Stromal cell of bone marrow (primary cell): ENCODE measurements around the gene LEMD2.

Source experiments
- DNase-seq: peaks from one replicate; pipeline ENCODE4 v3.0.0-alpha.2; 2012; ENCODE audit warnings: low read depth

The LEMD2 gene

GRCh38 chr6:33819021-33819420, 30.1 kb upstream of the LEMD2 start:
- DNase-seq = no peak

GRCh38 chr6:33818293-33818692, 29.4 kb upstream of the LEMD2 start:
- no peak for DNase-seq

DNA sequence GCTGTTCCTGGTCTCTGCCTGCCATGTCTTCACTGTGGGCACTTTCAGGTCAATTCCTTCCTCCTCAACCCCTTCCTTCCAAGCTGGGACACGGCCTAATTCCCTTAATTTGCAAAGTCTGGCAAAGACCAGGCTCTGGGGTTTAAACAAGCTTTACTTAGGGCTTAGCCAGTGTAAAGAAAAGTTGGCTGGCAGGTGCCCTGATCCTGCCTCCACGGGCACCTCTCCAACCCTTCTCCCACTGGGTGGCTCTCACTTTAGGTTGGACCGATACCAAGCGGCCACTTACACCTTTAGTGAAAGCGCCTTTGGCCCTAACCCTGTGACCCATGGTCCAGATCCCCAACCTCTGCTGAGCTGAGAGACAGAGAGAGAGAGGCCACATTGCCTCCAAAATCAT, 28.6 kb upstream of the LEMD2 start:
- no peak for DNase-seq

GRCh38 chr6:33816911-33817310, 28.0 kb upstream of the LEMD2 start:
- DNase-seq = no peak

- no peak for DNase-seq
Measured at GRCh38 chr6:33815854-33816253, 26.9 kb upstream of the LEMD2 start.

GRCh38 chr6:33813990-33814985, 25.4 kb upstream of the LEMD2 start:
- no peak for DNase-seq

DNA sequence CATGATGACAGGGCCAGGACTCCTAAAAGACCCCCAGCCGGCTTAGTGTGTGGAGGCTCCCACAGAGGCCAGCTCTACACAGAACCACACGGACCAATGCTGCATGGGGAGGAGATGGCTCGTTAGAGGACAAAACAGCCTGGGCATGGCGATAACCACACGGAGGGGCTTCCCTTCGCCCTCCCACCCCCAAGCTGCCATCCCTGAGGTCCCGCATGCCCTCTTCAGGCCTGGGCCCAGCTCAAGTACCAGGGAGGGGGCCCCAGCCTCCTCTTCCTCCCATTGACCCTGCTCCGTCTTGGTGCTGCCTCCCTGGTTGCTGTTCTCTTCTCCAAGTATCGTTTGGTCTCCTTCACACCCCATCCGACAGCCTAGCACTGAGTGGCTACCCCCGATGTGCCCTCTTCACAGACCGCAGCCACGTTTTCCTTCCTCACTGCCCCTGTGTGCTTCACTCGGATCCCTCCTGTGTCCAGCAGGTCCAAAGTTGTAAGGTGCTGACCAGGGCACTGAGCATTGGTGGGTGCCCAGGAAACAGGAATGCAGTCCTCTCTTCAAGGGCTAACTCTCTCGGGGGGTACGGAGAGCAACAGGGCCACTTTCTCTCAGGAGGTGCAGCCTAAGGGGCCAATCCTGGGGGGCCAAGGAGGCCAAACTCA, 24.4 kb upstream of the LEMD2 start:
- no peak for DNase-seq

GRCh38 chr6:33812669-33813068, 23.7 kb upstream of the LEMD2 start:
- DNase-seq = peak; percentile 8

GRCh38 chr6:33809594-33809993, 20.7 kb upstream of the LEMD2 start:
- DNase-seq = no peak

DNA sequence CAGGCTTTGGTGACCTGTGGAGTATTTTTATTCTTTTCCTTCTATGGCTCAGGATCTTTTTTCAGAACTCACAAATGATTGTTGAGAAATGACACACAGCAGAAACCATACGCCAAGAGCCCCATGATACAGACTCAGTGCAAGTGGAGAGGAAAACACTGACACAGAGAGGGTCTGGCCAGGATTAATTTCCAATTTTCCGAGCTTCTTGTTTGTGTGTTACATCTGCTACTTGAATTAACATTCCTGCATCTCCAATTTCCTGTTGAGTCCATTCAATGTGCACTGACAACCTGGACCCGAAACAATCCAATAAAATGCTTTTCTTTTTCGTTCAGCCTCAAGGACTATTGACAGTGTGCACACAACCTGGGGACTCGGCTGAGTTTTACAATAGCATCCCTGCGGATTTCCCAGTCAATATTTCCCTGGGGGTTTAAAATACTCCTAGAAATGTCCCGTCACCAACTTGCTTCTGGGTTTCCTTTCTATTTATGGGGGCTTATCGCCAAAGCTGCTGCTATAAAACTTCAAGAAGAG, 19.8 kb upstream of the LEMD2 start:
- DNase-seq = no peak

DNA sequence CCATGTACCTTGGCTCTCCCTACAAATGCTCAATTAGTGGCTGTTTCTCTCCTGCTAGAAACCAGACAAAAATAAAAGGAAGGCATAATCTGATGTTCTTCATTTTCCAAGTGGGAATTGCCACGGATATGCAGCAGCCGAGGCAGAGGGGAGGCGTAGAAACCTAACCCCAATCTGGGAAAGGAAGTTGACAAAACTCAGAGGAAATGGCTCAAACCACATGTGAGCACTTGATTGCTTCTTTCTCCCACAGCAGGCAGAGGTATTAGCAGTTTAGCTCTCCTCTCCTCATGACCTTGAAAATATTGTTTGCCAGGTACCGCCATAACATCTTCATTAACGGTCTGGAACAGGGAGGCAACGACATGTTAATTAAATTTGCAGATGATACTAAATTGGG, 18.7 kb upstream of the LEMD2 start:
- no peak for DNase-seq

- no peak for DNase-seq
Measured at GRCh38 chr6:33806841-33807240, 17.9 kb upstream of the LEMD2 start.

DNA sequence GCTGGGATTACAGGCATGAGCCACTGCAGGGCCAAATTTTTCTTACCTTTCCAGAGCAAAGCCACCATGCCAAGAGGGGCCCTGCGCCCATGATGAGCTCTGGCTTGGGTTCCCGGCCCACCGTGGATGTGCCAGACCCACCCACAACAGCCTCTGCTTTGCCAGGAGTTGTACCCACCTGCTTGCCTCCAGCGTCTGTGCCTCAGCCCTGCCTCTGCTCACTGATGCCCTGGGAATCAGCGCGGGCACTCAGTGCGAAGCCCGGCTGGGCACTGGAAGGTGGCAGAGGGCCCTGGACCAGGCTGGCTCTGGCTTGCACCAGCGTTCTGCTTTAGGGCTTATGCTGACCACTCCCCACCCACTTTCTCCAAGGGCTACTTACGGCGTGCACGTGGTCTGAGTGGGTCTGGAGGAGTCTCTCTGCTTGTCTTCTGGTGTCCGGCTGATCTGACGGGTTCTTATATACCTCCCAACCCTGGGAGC, 14.7 kb upstream of the LEMD2 start, which contains the start of gene MLN:
MLN (minus strand) TSS at position 433 of the 483 bp plus-strand sequence. CDS start 2,840 bp downstream, outside the sequence.
- no peak for DNase-seq

GRCh38 chr6:33802186-33802958, 13.4 kb upstream of the LEMD2 start:
- no peak for DNase-seq

GRCh38 chr6:33801611-33802010, 12.7 kb upstream of the LEMD2 start:
- no peak for DNase-seq

GRCh38 chr6:33800248-33800969, 11.5 kb upstream of the LEMD2 start:
- DNase-seq = no peak

DNA sequence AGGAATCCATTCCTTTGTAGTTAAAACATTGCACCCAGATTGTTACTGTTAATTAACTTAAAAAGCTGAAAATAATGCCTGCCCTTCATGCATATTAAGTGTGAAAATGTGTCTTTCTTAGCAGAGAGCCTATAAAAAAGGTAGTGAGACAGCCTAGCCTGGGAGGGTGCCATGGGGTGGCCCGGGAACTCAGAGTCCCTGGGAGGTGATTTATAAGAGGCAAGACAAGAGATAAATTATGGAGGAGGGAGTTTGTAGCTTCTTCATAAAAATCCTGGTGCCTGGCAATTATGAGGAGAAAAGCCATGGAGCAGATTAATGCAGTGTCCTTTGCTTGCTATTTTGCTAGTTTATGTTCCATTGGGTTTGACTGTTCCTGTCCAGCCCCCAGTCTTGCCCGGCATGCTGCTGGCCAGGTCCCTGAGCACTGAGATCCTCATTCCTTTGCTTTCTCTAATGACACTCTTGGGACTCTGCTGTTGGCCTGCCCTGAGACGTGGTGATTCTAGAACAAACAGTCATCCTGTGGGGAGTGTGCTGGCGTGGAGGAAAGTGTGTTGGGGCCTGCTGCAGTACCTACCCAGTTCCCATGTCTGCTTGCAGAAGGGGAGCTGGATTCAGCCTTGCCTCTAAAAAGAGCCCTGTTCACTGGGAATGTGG, 10.7 kb upstream of the LEMD2 start:
- no peak for DNase-seq

- no peak for DNase-seq
Measured at GRCh38 chr6:33798343-33798848, 9.5 kb upstream of the LEMD2 start.

DNA sequence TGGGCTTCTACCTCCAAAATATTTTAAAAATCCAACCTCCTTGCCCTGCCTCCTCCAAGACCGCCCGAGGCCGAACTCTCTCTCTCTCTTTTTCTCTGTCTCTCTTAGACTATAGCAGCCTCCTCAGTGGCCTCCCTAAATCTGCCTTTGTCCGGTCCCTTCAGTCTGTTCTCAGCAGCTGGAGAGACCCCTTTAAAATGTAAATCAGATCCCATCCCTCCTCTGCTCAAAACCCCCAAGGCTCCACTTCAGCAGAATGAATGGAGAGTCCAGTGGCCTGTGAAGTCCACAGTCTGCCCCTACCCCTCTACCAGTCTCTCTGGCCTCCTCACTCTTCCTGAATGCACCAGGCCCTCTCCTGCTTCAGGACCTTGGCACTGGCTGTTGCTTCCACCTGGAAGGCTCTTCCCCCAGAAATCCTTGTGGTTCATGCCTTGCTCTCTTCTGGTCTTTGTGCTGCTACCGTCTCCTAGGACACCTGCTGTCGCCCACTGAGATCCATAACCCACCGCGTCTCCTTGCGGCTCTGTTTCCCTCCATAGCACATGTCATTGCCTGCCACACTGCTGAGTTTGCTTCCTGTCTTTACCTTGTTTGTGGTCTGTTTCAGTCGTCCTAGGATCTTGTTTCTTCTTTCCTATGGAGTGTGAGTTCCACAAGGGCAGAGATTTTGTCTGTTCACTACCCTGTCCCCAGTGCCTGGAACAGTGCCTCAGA, 8.9 kb upstream of the LEMD2 start:
- DNase-seq = no peak
